ENCODE measurements around the gene CHN1. TPM values are rescaled to one million over a fixed set of nuclear protein-coding genes. Genes with fewer than 3 reads are reported as not detected.

Gene CHN1
- total RNA-seq, 1 donor from 2014 or later: 7.3 TPM

- peaks cover 2% of the 10 kb centered on the region for H3K27me3 Mint-ChIP-seq (ENCODE audit: low read depth)
- no peak overlapping the region for H3K4me3 Mint-ChIP-seq (ENCODE audit: low read depth)
- DNase-seq (ENCODE audit: low spot score): no peak
- no peaks in the 10 kb centered on the region for H3K9me3 Mint-ChIP-seq
- H3K36me3 Mint-ChIP-seq (ENCODE audit: low read depth): no peaks in the 10 kb centered on the region
- intact Hi-C loops (cut with micrococcal nuclease): no loop called here
- H3K27ac Mint-ChIP-seq: no peak overlapping the region
- H3K4me1 Mint-ChIP-seq (ENCODE audit: low read depth): no peaks in the 10 kb centered on the region
These were observed 81.0 kb downstream of the CHN1 start for GRCh38 chr2:174924061-174924693.

- DNase-seq (ENCODE audit: low spot score): no peak
- Mint-ChIP-seq H3K27me3 (ENCODE audit: low read depth) (peaks cover 5% of the 10 kb centered on the region), H3K4me1 (ENCODE audit: low read depth) (no peaks in the 10 kb centered on the region), H3K4me3 (ENCODE audit: low read depth) (no peak overlapping the region), H3K9me3 (no peaks in the 10 kb centered on the region), H3K36me3 (ENCODE audit: low read depth) (no peaks in the 10 kb centered on the region), H3K27ac (no peak overlapping the region)
- intact Hi-C loops (cut with micrococcal nuclease): no loop called here
These were observed 85.1 kb downstream of the CHN1 start for GRCh38 chr2:174919947-174920595.

- Mint-ChIP-seq H3K4me1 (ENCODE audit: low read depth) (no peaks in the 10 kb centered on the region), H3K4me3 (ENCODE audit: low read depth) (no peak overlapping the region), H3K27me3 (ENCODE audit: low read depth) (peaks cover 5% of the 10 kb centered on the region), H3K36me3 (ENCODE audit: low read depth) (no peaks in the 10 kb centered on the region), H3K9me3 (no peaks in the 10 kb centered on the region), H3K27ac (no peak overlapping the region)
- no peak for DNase-seq (ENCODE audit: low spot score)
- intact Hi-C loops (cut with micrococcal nuclease): no loop called here
These were observed 86.2 kb downstream of the CHN1 start for GRCh38 chr2:174918886-174919526.

GRCh38 chr2:174916270-174916930, 88.8 kb downstream of the CHN1 start:
- no peak for DNase-seq (ENCODE audit: low spot score)
- intact Hi-C loops (cut with micrococcal nuclease): no loop called here
- Mint-ChIP-seq H3K27me3 (ENCODE audit: low read depth) (peaks cover 5% of the 10 kb centered on the region), H3K4me1 (ENCODE audit: low read depth) (no peaks in the 10 kb centered on the region), H3K9me3 (no peaks in the 10 kb centered on the region), H3K4me3 (ENCODE audit: low read depth) (no peak overlapping the region), H3K36me3 (ENCODE audit: low read depth) (no peaks in the 10 kb centered on the region), H3K27ac (no peak overlapping the region)

GRCh38 chr2:174914853-174915760, 90.1 kb downstream of the CHN1 start:
- Mint-ChIP-seq H3K9me3 (no peaks in the 10 kb centered on the region), H3K36me3 (ENCODE audit: low read depth) (no peaks in the 10 kb centered on the region), H3K27me3 (ENCODE audit: low read depth) (peaks cover 5% of the 10 kb centered on the region), H3K4me3 (ENCODE audit: low read depth) (no peak overlapping the region), H3K4me1 (ENCODE audit: low read depth) (no peaks in the 10 kb centered on the region), H3K27ac (no peak overlapping the region)
- intact Hi-C loops (cut with micrococcal nuclease): no loop called here
- DNase-seq (ENCODE audit: low spot score): no peak

GRCh38 chr2:174908284-174908683, 96.9 kb downstream of the CHN1 start:
- DNase-seq (ENCODE audit: low spot score): no peak
- intact Hi-C loops (cut with micrococcal nuclease): no loop called here
- Mint-ChIP-seq H3K36me3 (ENCODE audit: low read depth) (no peaks in the 10 kb centered on the region), H3K4me1 (ENCODE audit: low read depth) (no peaks in the 10 kb centered on the region), H3K9me3 (no peaks in the 10 kb centered on the region), H3K27me3 (ENCODE audit: low read depth) (peaks cover 9% of the 10 kb centered on the region), H3K27ac (no peak overlapping the region), H3K4me3 (ENCODE audit: low read depth) (no peak overlapping the region)

- no peaks in the 10 kb centered on the region for H3K9me3 Mint-ChIP-seq
- no peak overlapping the region for H3K27ac Mint-ChIP-seq
- intact Hi-C loops (cut with micrococcal nuclease): loop anchor here (5.0 kb wide), 3 partner anchors 66 to 126 kb away; no protein-coding TSS in a partner anchor
- H3K27me3 Mint-ChIP-seq (ENCODE audit: low read depth): peaks cover under 1% of the 10 kb centered on the region
- no peaks in the 10 kb centered on the region for H3K36me3 Mint-ChIP-seq (ENCODE audit: low read depth)
- DNase-seq (ENCODE audit: low spot score): no peak
- no peak overlapping the region for H3K4me3 Mint-ChIP-seq (ENCODE audit: low read depth)
- H3K4me1 Mint-ChIP-seq (ENCODE audit: low read depth): peaks cover 18% of the 10 kb centered on the region
These were observed 102.0 kb downstream of the CHN1 start for GRCh38 chr2:174903264-174903556.

GRCh38 chr2:174902506-174903263, 102.5 kb downstream of the CHN1 start:
- H3K27ac Mint-ChIP-seq: no peak overlapping the region
- no peak for DNase-seq (ENCODE audit: low spot score)

GRCh38 chr2:174901075-174901474, 104.1 kb downstream of the CHN1 start:
- Mint-ChIP-seq H3K9me3 (no peaks in the 10 kb centered on the region), H3K4me3 (ENCODE audit: low read depth) (peak overlapping the region; percentile 24)

More at GRCh38 chr2:174902506-174903263, 102.5 kb downstream of the CHN1 start:
- Mint-ChIP-seq H3K27me3 (ENCODE audit: low read depth) (no peaks in the 10 kb centered on the region), H3K36me3 (ENCODE audit: low read depth) (no peaks in the 10 kb centered on the region), H3K4me3 (ENCODE audit: low read depth) (no peak overlapping the region), H3K9me3 (no peaks in the 10 kb centered on the region), H3K4me1 (ENCODE audit: low read depth) (peaks cover 18% of the 10 kb centered on the region)
- intact Hi-C loops (cut with micrococcal nuclease): loop anchor here (5.0 kb wide), 3 partner anchors 65 to 125 kb away; no protein-coding TSS in a partner anchor

GRCh38 chr2:174897286-174897685, 107.9 kb downstream of the CHN1 start:
- intact Hi-C loops (cut with micrococcal nuclease): no loop called here
- no peak overlapping the region for H3K4me3 Mint-ChIP-seq (ENCODE audit: low read depth)
- H3K27ac Mint-ChIP-seq: no peak overlapping the region
- peaks cover 16% of the 10 kb centered on the region for H3K4me1 Mint-ChIP-seq (ENCODE audit: low read depth)
- H3K36me3 Mint-ChIP-seq (ENCODE audit: low read depth): no peaks in the 10 kb centered on the region
- no peaks in the 10 kb centered on the region for H3K9me3 Mint-ChIP-seq
- H3K27me3 Mint-ChIP-seq (ENCODE audit: low read depth): peaks cover 1% of the 10 kb centered on the region
- no peak for DNase-seq (ENCODE audit: low spot score)

More at GRCh38 chr2:174901075-174901474, 104.1 kb downstream of the CHN1 start:
- Mint-ChIP-seq H3K27me3 (ENCODE audit: low read depth) (peaks cover 1% of the 10 kb centered on the region), H3K4me1 (ENCODE audit: low read depth) (peaks cover 20% of the 10 kb centered on the region), H3K36me3 (ENCODE audit: low read depth) (no peaks in the 10 kb centered on the region), H3K27ac (peak overlapping the region; percentile 53)
- intact Hi-C loops (cut with micrococcal nuclease): loop anchor here (5.0 kb wide), 3 partner anchors 64 to 124 kb away; no protein-coding TSS in a partner anchor
- DNase-seq (ENCODE audit: low spot score): no peak

GRCh38 chr2:174893018-174893417, 112.2 kb downstream of the CHN1 start:
- Mint-ChIP-seq H3K27me3 (ENCODE audit: low read depth) (peaks cover 1% of the 10 kb centered on the region), H3K9me3 (no peaks in the 10 kb centered on the region), H3K36me3 (ENCODE audit: low read depth) (no peaks in the 10 kb centered on the region), H3K27ac (no peak overlapping the region), H3K4me1 (ENCODE audit: low read depth) (peaks cover 7% of the 10 kb centered on the region), H3K4me3 (ENCODE audit: low read depth) (no peak overlapping the region)
- no peak for DNase-seq (ENCODE audit: low spot score)
- intact Hi-C loops (cut with micrococcal nuclease): no loop called here
